ENCODE results near the gene PTPRU.
"Not testable (repeated sequence)": the region's sequence is repeated elsewhere in the genome, so short reads cannot be mapped to it uniquely, and the experiment has no call there.

Gene PTPRU

DNA sequence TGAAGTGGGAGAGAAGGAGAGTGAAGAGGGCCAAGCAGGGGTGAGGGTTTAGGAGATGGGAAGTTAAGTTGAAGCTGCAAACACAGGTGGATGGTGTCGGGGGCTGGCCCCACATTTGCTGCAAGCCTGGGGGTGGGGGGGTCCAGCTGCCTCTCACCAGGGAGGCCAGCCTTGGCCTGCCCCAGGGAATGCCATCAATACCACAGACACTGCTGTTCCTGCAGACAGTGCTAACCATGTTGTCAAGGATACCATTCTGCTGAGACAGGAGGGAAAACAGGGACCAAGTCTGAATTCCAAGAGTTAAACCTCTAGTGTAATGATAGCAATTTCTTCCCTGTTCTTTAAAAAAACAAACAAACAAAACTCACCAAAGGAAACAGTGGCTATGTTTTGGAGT, 13.6 kb upstream of the PTPRU start:
- DNase-seq: no peak

DNA sequence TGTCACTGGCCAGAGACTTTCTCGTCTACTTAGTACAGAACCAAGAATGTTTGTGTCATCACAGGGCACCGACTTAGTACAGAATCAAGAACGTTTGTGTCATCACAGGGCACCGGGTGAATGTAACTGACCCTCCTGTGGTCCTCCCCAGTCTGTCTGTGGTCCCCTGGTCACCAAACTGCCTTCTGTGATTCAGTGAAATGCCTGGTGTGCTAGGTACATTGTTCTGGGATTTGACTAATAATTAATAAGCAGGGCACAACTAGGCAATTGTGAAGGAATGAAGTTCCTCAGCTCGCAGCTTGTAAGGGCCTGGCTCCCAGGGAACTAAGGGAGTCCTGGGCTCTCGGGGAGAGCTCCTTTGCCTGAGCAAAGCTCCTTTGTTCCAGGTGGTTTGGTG, 12.8 kb upstream of the PTPRU start:
- no peak for DNase-seq

DNA sequence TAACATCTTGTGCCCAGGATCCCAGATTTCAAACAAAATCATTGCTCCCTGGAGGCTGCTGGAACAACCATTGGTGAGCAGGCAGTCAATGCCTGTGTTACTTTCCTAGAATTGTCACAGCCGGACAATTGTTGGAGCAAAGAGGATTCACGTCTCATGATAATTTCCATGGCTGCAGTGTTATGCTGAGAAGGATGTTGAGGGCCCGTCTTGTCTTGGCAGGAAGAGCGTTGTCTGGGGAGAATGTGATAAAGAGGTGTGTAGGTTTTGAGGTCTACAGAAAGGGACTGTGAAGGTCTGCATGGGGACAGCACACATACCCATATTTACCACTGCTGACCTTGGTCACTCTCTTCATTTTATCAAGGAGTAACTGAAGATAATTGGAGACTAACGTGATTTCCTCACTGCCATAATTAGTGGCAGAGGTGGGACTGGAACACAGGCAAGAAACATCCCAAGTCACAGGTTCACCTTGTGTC, 11.9 kb upstream of the PTPRU start:
- DNase-seq: no peak

DNA sequence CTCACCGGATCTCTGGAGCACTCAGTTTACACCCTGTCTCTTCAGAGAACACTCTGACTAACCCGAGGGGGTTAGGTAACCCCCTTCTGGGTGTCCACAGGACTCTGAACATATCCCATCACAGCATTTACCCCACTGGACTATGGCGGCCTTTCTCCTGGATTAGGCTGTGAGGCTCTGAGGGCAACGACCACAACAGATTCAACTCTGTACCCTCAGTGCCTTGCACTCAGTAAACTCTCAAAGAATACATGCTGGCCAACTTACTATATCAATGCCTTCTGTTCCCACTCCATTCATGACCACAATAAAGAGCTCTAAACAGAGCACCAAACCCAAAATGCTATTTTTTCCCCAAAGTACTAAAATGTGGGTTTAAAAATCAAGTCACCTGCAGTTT, 11.0 kb upstream of the PTPRU start:
- no peak for DNase-seq

DNA sequence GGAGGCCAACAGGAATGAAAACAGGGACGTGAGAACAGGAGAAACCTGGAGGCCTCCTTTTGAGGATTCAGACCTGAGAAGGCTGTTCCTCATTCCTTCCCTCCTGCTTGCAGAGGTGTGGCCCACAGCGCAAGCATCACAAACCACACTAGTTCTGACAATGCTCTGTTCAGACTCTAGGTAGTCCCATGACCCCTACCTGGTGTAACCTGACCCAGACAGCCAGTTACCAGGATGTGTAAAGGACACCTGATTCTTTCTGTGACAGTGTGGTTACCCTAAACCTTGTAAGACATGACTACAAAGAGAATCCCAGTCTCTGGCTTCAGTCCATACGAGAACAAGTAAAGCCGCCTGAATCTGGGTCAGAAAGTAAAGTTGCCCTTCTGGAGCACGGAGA, 8.8 kb upstream of the PTPRU start:
- DNase-seq: no peak

DNA sequence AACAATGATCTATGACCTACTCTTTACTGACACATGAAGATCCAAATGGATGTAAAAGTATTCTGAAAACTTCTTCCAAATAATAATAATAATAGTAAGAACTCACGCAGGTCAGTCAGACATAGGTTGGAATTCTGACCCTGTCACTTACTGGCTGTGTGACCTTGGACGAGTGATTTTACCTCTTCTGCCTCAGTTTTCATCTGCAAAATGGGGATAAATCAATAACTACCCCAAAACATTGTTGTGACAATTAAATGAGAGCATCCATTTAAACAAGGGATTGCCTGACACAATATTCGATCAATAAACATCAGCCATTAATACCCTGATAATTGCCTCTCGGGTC, 6.1 kb upstream of the PTPRU start:
- DNase-seq: no peak

DNA sequence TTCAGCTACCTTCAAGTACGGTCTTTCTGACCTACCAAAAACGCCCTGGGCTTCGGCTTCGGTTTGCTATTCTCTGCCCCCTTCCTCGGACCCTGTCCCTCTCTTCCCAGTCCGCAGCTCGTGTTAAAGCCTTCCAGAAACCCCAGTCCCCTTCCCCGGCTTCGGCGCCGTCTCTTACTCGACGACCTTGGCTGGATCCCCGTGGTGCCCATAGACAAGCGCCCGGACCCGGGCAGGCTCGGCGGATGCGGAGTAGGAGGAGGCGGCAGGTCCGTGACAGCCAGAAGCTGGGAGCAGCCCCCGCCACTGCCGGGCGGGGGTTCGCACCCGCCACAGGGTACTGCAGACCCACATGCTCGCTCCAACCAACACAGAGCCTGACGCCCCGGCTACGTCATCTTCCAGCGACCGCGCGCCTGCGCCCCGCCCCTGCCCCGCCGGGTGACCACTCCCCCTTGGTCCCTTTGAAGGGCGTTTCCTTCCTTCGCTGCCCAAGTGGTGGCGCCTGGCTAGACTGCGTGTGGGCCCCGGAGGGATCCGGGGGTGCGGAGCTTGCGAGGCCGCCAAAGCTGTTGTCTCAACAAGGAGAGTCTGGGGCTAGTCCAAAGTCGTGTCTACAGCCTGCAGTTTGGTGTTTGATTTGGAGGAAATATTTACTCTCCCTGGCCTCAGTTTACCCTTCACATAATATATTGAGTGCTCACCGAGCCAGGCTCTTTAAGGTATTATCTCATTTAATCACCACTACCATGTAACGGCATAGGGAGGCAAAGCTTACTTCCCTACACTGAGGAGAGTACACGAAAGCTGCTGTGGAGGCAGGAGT, 5.6 kb upstream of the PTPRU start, which contains the start of gene MECR:
Gene MECR (minus strand): TSS at position 382 of the 826 bp plus-strand sequence. CDS start 28 bp downstream, at position 354.
- DNase-seq: peak; percentile 95

DNA sequence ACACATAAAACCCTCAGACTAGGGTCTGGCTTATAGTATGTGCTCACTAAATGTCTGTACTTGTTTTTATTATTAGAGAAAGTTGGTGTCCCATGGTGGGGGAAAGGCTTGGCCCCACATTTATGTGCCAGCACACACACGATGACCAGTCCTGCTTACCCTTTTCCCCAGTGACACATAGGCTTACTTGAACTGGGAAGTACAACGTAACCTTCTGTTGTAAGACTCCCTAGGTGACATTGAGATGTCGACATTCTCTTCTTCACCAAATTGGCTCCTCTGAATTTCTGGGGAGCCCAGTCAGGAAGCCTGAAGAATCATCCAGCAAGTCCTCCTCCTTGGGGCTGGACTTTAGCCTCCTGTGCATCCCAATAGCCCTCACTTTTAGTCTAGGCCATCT, 3.9 kb upstream of the PTPRU start:
- no peak for DNase-seq

DNA sequence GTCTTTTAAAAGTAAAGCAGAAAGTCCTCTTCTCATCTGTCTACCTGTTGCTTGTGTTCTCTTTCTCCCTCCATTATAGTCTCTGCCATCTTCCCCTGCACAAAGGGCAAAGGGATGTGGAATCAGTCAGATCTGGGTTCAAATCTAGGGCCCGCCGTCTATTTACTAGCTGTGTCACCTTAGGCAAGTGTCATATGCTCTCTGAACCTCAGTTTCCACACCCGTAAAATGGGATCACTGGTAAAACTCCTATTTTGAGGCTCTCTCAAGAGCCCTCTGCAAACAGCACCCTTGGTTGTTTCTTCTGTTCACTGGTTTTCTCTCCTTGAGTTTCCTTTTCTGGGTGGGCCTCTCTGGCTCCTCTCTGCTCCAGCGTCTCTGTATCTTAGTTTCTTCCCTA, 2.6 kb upstream of the PTPRU start:
- no peak for DNase-seq

DNA sequence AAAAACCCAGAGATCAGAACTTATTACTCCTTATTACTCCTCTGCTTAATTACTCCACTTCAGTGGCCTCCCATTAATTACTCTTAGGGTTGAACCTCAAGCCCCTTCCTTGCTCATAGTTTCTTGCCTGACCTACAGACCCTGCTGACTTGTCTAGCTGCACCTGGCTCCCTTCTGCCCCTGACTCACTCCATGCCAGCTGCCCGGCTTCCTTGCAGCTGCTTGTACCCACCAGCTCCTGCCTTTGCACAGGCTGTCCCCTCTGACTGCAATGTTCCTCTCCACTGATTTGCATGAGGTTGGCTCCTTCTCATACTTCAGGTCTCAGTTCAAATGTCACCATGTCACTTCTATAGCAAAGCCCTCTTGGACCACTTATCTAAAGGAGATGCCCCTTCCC, 1.9 kb upstream of the PTPRU start:
- DNase-seq: no peak

DNA sequence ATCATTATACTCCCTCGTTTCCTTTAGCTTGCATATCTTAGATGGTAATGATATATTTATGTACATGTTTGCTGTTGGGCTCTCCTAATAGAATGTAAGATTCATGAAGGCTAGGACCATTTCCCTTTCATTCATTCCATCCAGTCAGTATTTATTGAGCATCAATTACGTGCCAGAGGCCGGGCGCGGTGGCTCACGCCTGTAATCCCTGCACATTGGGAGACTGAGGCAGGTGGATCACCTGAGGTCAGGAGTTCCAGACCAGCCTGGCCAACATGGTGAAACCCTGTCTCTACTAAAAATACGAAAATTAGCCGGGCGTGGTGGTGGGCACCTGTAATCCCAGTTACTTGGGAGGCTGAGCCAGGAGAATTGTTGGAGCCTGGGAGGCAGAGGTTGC, 1.4 kb upstream of the PTPRU start:
- not testable (repeated sequence) for DNase-seq

DNA sequence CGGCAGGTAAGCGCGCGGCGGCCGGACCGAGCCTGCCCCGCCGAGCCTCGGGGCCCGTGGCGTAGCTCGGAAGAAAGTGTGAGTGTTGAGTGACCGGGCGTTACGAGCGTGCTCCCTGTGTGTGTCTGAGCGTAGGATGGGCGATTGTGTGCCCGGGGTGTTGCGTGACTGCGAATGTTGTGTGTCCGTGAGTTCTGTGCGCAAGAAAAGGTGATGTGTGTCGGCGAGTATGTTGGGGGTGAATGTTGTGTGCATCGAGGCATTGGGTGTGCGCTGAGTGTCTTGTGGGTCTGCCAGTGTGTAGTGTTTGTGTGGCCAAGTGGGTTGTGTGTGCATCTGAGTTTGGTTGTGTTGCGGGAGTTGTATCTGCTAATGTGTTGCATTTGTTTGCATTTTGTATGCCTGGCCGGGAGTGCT, 398 bp downstream of the PTPRU start:
- DNase-seq: no peak

DNA sequence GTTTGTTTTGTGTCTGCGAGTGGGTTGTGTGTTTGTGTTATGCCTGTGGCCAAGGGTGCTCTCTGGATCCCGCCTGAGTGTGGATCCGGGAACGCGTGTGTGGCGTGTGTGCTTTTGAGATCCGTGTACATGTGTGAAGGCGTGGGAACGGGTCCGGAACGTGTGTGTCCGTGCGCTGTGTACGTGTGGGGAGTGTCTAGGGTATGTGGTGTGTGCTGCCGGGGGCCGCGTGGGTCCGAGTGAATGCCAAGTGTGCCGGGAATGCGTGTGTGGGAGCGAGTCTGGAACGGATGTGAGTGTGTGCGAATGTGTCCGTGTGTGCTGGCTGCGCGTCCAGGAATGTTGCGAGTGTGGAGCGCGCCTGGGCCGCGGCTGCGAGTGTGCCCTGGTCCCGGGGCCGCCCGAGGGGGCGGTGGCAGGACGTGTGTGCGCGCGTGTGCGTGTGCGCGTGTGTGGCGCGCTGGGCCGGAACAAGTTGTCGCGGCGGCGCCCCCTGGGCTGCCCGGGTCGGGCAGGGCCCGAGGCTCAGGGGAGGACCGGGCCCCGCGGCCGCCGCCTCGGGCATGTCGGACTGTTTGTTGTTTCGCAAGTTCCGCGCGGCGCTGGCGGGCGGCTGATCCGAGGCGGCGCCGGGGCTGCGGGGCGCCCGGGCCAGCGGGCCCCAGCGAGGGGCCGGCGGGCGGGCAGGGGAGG, 953 bp downstream of the PTPRU start:
- DNase-seq: no peak

DNA sequence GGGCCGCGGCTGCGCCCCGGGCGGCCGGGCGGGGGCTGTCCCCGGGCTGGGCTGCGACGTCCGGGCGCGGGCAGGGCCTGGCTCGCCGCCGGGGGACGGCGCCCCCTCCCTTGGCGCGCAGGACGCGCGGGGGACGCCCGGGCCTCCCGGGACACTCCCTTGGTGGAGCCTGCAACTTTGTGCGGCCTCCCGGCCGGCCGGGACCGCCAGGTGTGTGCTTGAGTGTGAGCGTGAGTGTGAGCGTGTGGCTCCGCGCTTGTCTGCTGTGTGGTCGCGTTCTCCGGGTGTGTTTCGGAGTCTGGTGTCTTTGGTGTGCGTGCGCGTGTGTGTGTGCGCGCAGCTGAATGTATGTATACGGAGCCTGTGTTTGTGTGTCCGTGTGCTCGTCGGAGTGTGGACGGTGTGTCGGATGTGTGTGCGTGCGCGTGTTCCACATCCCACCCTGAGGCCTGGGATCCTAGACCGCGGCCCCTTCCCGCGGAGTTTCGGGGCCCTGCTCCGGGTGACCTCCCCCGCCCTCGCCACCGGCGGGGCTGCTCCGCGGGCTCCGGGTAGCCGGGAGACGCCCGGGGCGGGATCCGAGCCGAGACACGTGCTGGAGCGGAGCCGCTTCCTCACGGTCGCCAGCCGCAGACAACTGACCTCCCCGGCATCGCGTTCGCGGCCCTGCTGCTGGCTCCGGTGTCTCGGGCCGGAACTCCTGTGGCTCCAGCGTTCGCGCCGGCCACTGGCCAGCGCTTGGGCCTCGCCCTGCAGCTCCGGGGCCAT, 1.7 kb downstream of the PTPRU start:
- DNase-seq: no peak

DNA sequence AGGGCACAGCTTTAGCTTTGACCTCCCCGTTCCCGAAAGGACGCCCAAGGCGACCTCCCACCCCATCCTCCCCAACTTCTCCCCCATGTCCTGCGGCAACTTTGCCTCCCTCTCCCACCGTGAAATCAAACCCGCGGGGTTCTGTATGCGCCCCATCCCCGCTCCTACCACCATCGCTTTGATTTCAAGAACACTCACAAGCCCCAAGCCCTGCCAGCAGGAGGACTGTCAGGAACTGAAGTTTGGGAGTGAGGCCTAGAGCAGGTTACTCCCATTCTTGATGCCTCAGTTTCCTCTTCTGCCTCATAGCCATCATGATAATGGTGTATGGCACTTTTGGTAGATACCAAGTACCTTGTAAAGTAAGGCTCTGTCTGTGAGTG, 2.3 kb downstream of the PTPRU start:
- no peak for DNase-seq

DNA sequence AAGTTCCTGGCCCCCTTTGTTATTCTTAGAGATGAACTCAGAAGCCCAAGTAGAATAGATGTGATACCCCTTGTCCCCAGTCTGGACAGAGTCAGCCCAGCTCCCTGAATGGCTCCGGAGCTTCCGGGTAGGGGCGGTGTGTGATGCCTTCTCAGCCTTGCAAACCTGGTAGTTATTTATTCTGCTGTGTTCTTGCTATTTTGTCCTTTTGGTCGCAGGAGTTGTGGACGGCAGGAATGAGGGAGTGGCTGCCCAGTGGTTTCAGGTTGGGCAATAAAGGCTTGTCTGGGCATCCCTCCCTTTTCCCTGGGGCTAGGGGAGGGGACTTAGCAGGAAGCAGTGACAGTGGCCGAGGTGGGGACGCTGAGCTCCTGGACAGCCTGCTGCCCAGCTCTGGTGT, 2.8 kb downstream of the PTPRU start:
- no peak for DNase-seq

DNA sequence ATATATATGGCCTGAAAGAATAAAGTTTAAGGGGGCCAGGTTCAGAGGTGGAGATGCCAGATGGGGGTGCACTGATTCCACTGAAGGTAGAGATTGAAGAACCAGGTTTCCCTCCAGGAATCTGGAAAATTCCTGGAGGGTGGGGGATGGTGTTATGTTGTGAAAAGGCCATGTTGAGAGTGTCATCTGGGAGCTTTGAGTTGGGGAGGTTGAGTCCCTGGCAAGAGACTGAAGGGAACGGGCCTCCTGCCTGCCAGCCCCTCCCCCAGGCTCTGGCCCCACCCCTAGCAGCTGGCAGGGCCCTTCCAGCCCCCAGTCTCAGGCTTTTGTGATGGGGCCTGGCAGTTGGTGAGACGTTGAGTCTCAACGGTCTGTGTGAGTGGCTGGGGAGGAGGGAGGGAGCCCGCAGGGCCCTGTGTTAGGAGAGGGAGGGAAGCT, 4.1 kb downstream of the PTPRU start:
- DNase-seq: no peak

DNA sequence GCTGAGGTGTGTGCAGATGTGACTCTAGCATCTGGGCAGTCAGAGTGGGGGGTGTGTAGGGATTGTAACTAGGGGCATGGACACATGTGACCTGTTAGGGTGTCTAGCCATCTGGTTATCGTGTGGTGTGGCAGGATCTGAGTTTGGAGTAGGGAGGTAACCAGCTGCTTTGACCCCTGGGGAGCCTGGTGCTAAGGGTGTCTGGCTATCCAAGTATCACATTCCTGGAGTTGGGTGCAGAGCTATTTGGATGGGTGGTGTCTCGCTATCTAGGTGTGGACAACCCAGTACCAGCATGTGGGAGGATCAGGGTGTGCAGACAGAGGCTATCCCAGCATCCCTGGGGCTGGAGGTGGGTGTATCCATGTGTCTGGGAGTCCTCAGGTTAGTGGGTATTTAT, 4.7 kb downstream of the PTPRU start:
- DNase-seq: no peak

DNA sequence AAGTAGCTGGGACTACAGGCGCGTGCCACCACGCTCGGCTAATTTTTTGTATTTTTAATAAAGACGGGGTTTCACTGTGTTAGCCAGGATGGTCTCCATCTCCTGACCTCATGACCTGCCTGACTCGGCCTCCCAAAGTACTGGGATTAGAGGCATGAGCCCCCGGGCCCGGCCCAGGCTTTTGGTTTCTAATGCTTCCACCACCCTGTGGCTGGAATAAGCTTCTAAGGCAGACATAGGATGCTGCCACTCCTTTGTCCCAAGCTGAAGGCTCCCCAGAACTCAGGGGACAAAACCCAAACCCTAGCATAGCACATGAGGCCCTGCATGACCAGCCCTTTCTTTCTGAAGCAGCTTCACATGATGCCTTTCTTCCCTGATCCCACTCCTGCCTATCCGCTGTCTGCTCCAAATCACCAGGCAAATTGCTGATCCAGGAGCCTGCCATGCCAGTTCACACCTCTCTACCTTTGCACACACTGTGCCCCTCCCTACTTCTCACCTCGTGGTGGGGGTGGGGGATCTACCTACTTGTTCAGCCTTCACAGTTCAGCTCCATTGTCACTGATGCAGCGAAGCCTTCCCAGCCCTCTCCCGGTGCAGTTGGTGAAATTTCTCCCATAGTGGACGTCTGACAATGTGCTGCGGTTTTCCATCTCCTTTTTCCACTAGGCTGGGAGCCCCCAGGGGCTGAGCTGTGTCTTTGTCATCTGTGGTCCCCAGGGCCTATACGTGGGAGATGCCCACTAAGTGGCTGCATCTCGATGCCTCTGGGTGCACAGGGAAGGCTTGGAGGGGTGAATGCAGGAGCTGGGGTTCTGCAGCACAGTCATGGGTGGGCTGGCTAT, 6.9 kb downstream of the PTPRU start:
- DNase-seq: no peak

DNA sequence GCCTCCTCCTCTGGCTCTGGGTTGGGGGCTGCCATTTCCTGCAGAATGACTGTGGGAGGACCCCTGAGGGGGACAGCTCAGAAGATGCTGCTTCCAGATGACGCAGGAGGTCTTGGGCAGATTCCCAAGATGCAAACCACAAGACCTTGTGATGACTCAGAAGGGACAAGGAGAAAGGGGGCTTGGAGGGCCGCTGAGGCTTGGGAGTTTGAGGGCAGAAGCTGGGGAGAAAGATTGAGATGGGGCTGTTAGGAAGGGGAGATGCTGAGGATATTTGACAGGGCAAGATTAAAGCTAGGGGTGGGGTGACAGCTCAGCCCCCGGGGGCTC, 7.5 kb downstream of the PTPRU start:
- DNase-seq: no peak

DNA sequence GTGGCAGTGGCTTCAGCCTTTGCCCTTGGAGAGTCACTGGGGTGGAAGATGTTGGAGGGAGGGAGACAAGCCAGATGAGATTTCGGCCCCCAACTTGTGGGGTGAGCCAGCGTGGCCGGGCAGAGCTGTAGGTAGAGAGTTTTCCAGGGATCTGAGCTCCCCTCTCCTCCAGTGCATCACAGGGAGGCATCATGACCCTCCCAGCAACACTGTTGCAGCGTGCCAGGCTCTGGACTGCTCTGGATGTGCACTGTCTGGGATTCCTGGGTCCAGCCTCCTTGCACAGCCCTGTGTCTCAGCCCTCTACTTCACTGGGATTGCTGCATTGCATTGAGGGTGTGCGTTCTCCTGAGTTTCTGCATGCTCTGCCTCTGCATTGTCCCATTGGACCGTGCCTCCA, 8.9 kb downstream of the PTPRU start:
- no peak for DNase-seq

DNA sequence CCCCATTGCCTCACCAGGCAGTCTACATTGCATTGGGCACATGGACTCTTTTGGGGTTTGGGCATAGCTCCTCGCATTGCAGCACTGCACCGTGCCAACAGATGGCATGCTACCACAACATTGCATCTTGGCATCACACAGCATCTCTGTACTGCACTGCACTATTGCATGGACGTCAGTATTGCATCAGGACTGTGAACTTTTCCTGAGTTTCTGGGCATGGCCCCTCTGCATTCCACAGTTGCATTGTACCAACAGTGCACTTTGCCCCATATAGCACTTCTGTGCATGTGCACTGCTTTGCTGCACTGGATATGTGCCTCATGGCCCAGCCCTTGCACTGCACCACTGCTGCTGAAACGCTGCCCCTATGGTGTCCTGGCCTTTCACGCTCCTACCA, 9.6 kb downstream of the PTPRU start:
- no peak for DNase-seq

DNA sequence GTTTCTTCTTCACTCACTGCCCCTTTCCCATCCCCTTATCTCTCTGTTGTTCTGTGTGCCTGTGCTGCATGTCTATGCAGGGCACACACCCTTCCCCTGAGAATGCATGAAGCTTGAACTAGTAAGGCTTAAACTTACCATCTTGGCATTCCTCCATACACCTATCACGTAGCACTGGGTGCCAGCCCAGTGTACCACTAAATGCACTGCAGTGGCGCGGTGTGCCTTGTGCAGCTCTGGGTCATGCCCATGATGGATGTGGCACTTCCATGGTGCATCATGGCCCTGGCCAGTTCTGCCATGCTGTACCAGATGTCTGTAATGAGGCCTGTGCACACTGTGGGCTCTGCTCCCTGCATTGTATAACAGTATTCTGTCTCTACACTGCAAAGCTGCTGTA, 10.7 kb downstream of the PTPRU start:
- no peak for DNase-seq
